ENCODE data around the gene CCNI.
"Not testable (repeated sequence)": the region's sequence is repeated elsewhere in the genome, so short reads cannot be mapped to it uniquely, and the experiment has no call there.

Gene CCNI

DNA sequence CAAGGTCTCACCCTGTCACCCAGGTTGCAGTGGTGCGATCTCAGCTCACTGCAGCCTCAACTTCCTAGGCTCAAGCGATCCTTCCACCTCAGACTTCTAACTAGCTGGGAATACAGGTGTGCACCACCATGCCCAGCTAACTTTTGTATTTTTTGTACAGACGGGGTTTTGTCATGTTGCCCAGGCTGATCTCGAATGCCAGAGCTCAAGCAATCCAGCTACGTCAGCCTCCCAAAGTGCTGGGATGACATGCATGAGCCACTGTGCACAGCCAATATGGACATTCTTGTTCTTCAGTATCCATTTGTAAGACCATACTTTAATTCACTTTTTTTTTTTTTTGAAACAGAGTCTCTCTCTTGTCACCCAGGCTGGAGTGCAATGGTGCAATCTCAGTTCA lies 3.5 kb upstream of the CCNI start:
- DNase-seq, result no peak

DNA sequence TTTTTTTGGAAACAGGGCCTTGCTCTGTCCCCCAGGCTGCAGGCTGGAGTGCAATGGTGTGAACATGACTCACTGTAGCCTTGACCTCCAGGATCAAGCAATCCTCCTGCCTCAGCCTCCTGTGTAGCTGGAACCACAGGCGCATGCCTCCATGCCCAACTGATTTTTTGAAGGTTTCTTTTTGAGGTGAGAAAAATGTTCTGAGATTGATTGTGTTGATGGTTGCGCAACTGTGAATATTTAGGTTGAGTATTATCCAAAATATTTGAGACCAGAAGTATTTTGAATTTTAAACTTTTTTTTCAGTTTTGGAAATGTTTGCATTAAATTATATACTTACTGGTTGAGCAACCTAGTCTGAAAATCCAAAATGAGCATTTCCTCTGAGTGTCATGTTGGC lies 2.6 kb upstream of the CCNI start:
- no peak for DNase-seq

DNA sequence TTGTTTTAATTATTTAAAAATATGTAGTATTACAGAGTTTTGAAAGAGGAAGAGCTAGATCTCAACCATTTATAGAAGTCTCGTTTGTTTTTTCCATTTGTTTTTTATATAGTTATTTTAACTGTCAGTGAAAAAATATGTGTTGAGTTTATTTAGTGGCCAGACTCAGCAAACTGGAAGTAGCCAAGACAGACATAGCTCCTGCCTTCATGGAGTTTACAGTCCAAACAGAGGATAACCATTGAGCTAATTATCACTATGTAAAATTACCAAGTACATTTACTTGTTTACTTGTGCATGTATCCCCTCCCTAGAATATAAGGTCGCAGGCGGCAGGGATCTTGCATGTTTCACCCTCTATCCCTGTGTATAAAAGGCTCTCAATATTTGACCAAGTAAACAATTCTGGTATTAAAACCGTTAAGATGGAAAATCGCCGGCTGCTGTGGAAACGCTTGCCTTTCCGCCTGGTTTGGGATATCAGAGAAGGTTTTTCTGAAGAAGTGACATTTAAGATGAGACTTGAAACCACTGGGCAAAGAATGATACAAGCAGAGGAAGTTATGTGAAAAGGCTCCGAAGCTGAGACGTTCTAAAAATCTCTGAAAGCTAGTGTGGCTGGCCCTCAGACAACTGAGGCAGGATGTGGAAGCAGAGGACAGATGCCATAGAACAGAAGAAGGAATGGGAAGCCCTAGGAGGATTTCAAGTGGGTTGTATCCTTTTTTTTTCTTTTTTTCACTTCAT lies 1.3 kb upstream of the CCNI start:
- DNase-seq, result no peak

DNA sequence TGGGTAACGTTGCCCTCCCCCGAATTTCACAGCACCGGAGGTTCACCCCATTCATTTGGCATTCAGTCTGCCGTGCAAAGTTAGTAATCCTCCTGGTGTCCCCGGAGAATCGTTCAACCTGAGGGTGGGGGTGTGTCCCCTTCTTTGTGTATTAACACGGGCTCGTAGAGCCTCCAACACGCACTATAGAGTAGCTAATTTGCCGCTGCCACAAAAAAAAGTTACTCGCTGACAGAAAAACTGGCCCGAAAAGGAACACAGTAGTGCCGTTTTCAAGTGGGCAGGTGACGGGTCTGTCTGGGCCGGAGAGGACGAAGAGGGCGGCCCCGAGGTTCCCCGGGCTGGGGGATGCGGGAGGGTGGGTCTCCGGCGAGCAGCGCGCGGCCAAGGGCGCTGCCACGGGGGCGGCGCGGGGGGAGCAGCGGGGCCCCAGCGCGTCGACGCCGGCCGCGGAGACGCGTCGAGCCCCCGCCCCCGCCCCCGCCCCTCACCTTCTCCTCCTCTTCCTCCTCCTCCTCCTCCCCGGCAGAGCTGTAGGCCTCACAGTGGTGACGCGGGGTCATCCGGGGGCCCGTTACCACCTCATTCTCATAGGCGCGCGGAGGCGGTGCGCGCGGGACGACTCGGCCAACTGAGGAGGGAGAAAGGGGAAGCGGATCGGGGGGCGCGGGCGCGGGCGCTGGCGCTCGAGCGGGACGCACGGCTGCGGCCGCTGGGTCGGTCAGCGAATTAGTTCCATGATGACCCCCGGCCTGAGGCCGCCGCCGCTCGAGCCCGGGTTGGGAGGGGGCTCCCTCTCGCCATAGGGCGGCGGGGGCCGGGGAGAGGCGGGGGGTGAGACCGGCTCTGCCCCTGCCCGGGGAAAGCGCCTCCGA lies 571 bp downstream of the CCNI start:
- peak; percentile 13 to 35 for DNase-seq

DNA sequence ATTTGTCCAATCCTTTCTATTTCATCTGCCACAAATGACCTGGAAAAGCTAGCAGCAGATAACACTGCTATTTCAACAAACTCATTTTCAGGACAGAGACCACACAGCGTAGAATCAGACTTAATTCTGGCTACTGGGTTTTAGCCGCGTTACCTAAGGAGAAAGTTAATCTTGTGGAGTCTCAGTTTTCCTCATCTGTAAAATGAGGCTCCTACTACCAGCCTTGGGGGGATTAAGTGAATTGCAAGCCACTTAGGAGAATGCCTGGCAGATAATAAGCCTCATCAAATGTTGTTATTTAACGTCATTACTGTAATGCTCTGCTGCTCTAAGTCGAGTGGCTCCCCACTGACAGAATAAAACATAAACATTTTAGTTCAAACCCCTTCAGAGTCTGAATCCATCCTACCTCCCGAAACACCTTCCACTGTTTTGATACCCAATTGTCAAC lies 1.4 kb downstream of the CCNI start:
- DNase-seq, result no peak

DNA sequence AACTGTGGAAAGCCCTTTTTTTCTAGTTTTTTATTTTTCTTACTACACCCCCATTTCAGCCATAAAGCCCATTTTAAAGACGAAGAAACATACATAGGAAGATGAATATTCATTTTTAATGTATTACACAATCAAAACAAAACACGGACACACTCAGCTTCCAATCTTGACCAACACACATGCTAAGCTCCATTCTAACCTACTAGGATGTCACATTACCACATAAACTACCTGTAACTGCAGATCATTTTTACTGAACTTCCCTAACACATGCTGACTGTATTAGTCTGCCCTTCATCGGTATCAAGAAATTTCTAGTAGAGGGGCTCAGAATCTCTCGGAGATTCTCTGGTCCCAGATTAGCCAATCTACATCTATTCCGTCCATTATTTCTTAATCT lies 1.8 kb downstream of the CCNI start:
- no peak for DNase-seq

DNA sequence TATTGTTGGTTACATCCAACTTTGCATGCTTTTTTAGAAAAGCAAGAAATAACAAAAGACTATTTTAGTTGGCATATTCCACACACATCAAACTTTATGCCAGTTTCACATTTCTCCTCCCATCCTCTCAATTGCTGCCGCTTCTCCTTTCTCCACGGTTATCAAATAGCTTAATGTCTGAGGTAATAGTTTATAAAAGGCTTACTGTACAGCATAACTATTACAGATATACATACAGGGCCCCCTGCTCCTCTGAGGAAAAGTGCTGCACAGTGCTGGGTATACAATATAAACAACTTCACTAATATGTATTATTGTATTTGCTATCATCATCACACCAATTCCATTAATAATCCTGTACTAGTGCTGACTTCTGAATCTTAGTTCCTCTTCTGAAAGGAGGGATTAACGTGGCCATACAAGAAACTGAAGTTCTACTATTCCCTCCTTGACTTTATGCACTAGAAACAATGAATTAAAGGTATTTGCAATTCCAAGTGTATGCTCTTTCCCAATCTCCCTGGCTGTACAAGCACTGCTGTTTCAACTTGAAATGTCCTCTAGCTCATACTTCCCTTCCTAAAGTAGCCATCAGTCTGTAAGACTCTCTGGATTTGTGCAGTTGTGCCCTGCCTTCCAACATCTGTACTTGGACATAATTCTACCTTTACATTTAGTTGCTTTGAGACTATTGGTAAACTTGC lies 2.5 kb downstream of the CCNI start:
- DNase-seq, result no peak

DNA sequence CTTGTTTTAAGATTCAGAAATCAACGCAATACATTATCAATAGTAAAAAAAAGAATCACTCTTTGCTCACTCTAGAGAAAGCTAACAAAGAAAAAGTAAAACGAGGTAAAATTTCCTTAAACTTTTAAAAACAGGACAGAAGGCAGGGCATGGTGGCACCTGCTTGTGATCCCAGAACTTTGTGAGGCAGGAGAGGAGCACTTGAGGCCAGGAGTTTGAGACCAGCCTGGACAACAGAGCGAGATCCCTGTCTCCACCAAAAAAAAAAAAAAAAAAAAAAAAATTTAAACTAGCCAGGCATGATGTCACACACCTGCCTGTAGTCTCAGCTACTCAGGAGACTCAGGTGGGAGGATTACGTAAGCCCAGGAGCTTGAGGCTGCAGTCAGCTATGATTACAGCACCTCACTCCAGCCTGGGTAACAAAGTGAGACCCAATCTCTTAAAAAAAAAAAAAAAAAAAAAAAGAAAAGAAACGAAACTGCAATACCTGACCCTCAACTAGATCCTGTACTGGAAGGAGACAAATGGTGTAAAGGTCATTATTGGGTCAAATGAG lies 3.5 kb downstream of the CCNI start:
- no peak for DNase-seq

DNA sequence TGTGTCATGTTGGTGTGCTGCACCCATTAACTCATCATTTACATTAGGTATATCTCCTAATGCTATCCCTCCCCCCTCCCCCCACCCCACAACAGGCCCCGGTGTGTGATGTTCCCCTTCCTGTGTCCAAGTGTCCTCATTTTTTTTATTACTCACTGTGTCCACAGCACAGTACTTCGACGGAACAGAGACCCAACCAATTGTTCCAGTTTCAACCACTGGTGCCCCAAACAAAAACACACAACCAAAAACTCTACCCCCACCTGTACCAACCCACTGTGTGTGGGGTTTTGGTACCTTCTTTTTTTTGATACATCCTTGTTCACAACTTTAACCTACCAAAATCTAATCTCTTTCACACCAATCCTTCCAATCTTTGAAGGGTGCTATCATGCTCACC lies 6.3 kb downstream of the CCNI start:
- DNase-seq, result not testable (repeated sequence)

DNA sequence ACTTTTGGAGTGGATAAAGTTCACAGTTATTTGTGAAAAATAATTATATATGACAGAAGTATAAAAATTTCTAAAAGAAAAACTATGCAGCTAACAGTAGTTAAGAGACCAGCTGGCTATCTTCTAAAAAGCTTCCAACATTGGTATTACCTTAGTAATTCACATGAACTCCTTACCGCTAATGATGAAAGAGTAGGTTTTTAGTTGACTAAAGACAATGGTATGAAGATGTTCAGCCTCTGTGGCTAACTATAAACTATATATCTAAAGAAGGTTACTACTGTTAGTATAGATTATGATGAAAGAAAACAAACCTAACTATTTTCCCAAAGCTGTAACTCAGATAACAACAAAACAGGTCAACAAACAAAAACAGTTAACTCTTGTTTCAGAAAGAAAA lies 10.4 kb downstream of the CCNI start:
- DNase-seq, result no peak

DNA sequence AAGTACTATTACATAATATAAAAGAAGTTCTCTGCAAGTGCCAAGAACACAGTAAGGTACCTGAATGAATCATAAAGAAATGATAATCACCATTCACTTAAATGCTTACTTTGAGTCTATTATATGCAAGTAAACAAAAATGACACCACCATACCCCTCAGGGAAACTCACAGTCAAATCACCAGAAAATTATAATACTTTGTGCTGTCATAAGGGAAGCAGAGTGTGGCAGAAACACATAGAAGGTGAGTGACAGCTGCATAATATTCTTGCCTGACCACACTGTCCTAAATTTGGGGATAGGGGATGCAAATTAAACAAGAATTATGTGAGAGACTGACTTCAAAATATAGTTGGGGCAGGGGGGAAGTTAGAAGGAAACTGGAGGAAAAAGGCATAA lies 12.9 kb downstream of the CCNI start:
- no peak for DNase-seq

DNA sequence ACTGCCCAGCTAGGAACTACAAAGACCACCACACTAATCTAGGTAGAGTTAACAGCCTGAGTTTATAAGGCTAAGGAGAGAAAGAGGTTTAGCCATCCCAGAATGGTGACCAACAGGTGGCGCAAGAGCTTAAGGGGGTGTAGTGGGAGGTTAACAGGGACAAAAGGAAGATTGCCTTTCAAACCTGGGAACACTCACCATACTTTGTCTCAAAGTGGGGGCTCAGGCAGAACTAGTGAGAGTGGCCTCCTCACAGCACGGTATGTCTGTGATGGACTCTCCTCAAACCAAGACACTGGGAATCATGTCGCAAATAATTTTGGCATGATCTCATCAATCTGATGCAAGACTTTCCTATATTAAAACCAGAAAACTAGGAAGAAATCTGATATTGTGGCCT lies 23.4 kb downstream of the CCNI start:
- peak; percentile 6 to 8 for DNase-seq

DNA sequence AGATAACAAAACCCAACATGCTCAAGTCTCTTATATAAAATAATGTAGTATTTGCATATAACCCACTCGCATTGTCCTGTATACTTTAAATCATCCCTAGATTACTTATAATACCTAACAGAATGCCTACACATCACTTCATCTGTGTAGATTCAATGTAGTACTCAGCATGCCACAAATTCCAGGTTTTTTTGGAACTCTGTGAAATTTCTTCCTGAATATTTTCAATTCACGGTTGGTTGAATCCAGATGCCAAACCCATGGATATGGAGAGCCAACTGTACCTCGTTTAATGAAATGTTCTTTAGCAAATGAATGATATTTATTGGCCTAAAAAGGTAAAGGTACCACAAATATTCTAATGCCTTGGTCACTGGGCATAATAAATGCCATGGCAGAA lies 24.8 kb downstream of the CCNI start:
- DNase-seq, result no peak

DNA sequence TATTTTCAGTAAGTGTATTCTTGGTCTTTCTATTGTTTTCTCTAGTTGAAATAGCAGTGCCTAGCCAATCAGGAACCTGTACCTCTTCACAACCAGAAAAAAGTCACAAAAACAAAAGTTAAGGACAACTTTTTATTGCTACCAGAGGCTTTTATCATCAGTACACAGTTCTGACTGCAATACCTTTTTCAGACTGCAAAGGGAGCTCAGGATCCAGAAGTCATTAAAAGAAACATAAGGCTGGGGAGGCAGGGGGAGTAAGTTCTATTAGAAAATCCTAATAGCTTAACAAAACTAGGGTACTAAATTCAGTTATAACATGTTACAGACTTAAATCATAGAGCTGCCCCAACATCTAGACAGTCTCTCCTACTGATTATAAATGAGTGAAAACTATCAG lies 28.8 kb downstream of the CCNI start:
- no peak for DNase-seq

DNA sequence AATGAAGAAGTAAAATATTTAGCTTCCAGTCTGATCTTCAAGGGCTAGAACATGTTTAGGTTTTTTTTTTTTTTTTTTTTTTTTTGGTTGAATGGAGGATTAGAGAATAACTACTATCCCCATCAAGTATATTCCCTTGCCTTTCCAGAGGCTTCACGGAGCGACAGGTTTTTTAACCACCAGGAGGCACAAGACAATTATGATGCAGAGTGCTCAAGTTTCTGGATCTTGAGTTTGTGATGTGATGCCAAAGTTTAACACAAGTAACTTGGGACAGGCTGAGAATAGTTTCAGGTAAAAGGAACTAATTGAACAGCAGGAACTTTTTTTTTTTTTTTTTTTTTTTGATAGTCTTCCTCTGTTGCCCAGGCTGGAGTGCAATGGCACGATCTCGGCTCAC lies 30.3 kb downstream of the CCNI start:
- DNase-seq, result no peak

DNA sequence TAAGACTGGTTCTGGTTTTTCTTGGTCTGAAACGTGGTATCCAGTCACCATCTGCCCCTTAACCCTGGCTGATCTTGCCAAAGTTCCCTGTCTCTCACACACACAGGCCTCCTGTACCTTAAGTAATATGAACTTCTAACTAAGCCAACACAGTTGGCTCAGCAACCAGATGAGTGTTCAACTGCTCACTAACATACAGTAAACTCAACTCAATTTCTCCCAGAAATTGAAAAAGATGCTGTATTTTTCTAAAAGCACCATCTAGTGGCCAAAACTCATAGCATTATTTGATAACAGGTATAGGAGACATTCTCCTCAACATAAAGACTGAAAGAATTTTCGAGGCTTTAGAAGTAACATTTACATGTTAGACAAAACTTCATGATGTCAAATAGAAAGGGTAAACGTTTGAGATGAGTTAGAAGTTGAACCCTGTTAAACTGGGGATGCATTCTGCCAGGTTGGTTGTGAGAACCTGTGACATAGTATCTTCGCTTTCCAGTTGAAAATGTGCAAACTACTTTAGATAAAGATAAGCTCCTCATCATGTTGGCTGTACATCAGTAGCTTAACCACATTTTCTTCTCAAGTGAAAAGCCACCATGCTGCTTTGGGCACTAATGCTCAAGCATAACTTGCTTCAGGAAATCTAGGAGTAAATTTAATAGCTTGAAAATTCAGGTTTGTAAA lies 31.2 kb downstream of the CCNI start:
- peak; percentile 7 to 18 for DNase-seq

DNA sequence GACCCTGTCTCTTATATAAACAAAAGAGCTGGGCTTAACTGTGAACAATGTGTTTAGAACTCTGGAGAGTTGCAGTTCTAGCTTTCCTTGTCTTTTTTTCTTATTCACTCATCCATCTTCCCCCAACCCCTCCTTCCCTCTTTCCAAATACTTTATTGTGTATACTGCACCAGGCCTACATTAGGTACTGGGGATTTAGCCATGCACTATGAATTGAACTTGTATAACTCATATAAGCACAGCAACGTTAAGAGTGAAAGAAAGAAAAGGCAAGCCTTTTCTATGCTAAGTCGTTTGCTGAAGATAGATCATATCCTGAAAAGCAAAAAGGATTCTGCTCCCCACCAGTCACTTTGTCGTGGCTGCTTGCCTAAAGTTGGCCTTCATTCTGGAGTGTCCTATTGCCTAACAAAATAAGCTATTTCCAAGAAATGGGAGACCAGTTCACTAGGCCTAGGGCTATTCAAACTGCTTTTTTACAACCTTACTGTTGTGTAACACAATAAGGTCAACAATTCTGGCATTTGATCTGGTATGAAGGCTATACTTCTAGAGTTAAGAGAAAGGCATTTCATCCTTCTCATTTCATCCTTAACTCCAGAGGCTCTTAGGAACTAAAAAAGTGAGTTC lies 32.2 kb downstream of the CCNI start:
- no peak for DNase-seq

DNA sequence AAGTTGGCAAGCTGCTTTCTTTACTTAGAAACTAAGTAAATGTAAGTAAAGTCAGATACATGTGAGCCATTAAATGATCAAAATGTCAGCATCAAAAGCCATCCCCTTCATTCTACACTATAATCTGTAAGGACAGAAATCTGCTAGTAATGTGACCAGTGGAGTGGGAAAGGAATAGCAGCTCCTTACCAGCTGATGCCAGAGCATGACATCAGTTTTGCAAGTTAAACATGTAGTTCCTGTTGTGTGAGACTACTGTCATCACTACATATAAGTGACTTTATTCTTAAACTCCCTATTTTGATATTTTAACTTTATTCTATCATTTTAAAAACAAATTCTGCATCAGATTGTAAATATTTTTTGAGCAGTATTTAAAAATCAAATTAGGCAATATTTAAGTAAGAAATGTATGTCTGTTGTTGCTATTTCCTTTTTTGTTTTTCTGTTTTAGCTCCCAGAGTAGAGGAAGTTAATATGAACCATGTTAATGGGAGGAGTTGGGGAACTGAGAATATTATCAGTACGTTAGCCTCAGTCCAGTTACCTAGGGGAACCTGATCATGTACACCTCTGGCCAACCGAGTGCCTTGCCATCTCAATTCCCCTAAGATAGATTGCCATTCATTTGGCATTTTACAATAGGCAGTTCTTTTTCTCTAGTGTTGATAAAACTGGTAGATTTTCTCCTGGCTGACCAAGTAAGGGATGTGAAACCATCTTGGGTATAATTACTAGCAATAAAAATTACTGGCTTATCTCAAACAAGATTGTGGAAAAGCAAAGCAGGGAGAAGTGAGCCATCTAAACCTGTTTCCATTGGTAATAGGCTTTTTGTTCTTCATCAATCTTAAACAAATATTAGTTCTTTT lies 34.7 kb downstream of the CCNI start:
- no peak for DNase-seq

DNA sequence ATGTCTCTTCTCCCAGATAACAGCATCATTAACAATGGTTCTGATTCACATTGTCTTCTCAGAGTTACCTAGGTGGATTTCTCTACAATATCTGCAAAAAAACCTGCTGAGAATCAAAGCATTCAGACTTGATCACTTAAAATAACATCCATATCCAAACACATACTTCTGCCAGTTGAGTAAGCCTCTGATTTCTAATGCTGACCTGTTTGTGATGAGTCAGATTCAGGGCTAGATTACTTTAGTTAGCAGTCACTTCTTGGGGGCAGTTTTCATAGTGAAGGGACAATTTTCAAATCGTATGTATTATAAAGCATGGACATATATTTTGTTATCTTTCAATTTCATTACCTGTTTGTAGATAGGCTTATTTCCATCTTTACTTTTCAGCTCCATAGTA lies 35.5 kb downstream of the CCNI start:
- no peak for DNase-seq

DNA sequence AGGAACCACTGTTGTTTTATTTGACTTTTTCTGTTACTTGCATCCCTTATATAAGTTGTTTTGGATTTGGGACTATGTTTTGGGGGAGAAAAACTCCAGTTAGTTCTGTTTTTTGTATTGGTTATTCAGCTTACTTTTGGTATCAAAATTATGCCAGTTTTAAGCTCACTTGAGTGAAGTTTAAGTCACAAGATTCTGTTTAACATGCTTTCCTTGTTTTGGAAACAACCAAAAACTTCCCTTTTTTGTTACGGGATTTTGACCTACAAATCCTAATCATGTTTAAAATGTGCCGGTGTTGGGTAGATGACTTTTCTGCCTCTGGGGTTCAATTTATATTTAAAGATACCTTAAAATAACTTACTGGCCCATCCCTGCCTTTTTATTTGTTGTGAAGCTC lies 36.0 kb downstream of the CCNI start:
- DNase-seq, result no peak

DNA sequence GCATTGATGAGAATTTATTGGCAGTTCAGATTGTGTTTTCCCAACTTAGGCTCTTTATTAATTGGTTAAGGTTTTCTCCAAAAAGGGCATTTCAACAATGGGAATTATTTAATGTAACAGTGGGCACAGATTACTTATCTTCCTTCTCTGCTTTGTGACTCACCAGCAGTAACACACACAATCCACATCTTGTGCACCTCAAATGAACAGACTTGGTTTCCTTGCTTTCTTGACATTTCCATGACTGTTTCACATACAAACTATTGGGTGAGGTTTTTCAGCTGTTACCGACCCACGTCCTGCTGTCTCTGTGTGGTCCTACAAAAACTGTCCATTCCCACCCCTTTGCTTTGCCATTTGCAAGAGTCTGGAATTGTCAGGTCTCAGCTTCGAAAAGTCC lies 38.1 kb downstream of the CCNI start:
- DNase-seq, result no peak
